K562 (cell line): ENCODE data around the gene SURF4.
"Not testable (repeated sequence)": the region's sequence is repeated elsewhere in the genome, so short reads cannot be mapped to it uniquely, and the experiment has no call there.

ENCODE experiments used
- DEAF1 ChIP-seq: fragments of 450-650 bp; formaldehyde crosslinking; IDR thresholded peaks from 2 replicates; pipeline ENCODE4 v1.4.0; 2020; ENCODE audit warnings: mild to moderate bottlenecking, moderate library complexity
- FIP1L1 ChIP-seq: fragments of 200-400 bp; formaldehyde crosslinking; IDR thresholded peaks from 2 replicates; pipeline ENCODE4 v1.6.1; 2018; ENCODE audit warnings: mild to moderate bottlenecking, low read depth, low read length; ENCODE audit not compliant: poor library complexity, severe bottlenecking
- FOXO4 ChIP-seq: fragments of 450-650 bp; formaldehyde crosslinking; IDR thresholded peaks from 2 replicates; pipeline ENCODE4 v1.4.0; 2020; ENCODE audit warnings: mild to moderate bottlenecking, moderate library complexity
- RBM22 ChIP-seq: fragments of 200-400 bp; formaldehyde crosslinking; IDR thresholded peaks from 2 replicates; pipeline ENCODE4 v1.6.1; 2018; ENCODE audit warnings: low read length, low read depth; ENCODE audit not compliant: poor library complexity, severe bottlenecking
- SMC3 ChIP-seq: conservative IDR thresholded peaks from 2 replicates; pipeline ENCODE4 v1.6.1; 2011; ENCODE audit warnings: low read depth, low read length, improper control_type of control experiment; ENCODE audit not compliant: insufficient read depth
- ZBTB34 ChIP-seq: fragments of 250-450 bp; sonication (Bioruptor Pico); IDR thresholded peaks from 2 replicates; pipeline ENCODE4 v1.8.0; 2021; ENCODE audit warnings: mild to moderate bottlenecking, moderate library complexity
- ZNF384 ChIP-seq: IDR thresholded peaks from 2 replicates; pipeline ENCODE4 v1.6.1; 2012; ENCODE audit warnings: low read depth, low read length, improper control_type of control experiment
- TF ChIP-seq, protein P1 (sequence below), 2 experiments: fragments of 450-650 bp; IDR thresholded peaks; 2 replicates each; pipeline ENCODE4 v1.6.1; 2018; ENCODE audit warnings: mild to moderate bottlenecking in 2 of 2, low read depth in 1 of 2; ENCODE audit not compliant: partially characterized antibody in 2 of 2
- TF ChIP-seq, protein P2 (sequence below), 3 experiments: IDR thresholded peaks in 2 of 3; conservative IDR thresholded peaks in 1 of 3; 2 replicates each; pipeline ENCODE4 v1.5.1; 2011 to 2012; ENCODE audit warnings: low read length in 3 of 3, mild to moderate bottlenecking in 3 of 3, control low read depth in 2 of 3, improper control_type of control experiment in 1 of 3, inconsistent platforms in 1 of 3, low read depth in 1 of 3, mixed read lengths in 1 of 3, moderate library complexity in 1 of 3; ENCODE audit not compliant: insufficient read depth in 2 of 3
- TF ChIP-seq, protein P3 (sequence below): fragments of 450-650 bp; IDR thresholded peaks from 2 replicates; pipeline ENCODE4 v1.6.1; 2017; ENCODE audit warnings: antibody characterized with exemption

- TF ChIP-seq, protein P1, sequence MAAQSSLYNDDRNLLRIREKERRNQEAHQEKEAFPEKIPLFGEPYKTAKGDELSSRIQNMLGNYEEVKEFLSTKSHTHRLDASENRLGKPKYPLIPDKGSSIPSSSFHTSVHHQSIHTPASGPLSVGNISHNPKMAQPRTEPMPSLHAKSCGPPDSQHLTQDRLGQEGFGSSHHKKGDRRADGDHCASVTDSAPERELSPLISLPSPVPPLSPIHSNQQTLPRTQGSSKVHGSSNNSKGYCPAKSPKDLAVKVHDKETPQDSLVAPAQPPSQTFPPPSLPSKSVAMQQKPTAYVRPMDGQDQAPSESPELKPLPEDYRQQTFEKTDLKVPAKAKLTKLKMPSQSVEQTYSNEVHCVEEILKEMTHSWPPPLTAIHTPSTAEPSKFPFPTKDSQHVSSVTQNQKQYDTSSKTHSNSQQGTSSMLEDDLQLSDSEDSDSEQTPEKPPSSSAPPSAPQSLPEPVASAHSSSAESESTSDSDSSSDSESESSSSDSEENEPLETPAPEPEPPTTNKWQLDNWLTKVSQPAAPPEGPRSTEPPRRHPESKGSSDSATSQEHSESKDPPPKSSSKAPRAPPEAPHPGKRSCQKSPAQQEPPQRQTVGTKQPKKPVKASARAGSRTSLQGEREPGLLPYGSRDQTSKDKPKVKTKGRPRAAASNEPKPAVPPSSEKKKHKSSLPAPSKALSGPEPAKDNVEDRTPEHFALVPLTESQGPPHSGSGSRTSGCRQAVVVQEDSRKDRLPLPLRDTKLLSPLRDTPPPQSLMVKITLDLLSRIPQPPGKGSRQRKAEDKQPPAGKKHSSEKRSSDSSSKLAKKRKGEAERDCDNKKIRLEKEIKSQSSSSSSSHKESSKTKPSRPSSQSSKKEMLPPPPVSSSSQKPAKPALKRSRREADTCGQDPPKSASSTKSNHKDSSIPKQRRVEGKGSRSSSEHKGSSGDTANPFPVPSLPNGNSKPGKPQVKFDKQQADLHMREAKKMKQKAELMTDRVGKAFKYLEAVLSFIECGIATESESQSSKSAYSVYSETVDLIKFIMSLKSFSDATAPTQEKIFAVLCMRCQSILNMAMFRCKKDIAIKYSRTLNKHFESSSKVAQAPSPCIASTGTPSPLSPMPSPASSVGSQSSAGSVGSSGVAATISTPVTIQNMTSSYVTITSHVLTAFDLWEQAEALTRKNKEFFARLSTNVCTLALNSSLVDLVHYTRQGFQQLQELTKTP (IDR thresholded peaks at IDR 0.05; ENCODE audit: low read depth in 1 of 2, partially characterized antibody in 2 of 2): not testable (repeated sequence)
- TF ChIP-seq DEAF1 (CRISPR knock-in tag); ZBTB34 (CRISPR knock-in tag); FOXO4 (CRISPR knock-in tag); RBM22; FIP1L1; SMC3; ZNF384: not testable (repeated sequence)
- TF ChIP-seq, protein P2, sequence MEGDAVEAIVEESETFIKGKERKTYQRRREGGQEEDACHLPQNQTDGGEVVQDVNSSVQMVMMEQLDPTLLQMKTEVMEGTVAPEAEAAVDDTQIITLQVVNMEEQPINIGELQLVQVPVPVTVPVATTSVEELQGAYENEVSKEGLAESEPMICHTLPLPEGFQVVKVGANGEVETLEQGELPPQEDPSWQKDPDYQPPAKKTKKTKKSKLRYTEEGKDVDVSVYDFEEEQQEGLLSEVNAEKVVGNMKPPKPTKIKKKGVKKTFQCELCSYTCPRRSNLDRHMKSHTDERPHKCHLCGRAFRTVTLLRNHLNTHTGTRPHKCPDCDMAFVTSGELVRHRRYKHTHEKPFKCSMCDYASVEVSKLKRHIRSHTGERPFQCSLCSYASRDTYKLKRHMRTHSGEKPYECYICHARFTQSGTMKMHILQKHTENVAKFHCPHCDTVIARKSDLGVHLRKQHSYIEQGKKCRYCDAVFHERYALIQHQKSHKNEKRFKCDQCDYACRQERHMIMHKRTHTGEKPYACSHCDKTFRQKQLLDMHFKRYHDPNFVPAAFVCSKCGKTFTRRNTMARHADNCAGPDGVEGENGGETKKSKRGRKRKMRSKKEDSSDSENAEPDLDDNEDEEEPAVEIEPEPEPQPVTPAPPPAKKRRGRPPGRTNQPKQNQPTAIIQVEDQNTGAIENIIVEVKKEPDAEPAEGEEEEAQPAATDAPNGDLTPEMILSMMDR (IDR thresholded peaks at IDR 0.05 in 2 of 3, conservative IDR thresholded peaks at IDR 0.05 in 1 of 3; ENCODE audit: insufficient read depth in 2 of 3, low read depth in 1 of 3, low read length in 3 of 3): not testable (repeated sequence)
- TF ChIP-seq, protein P3, sequence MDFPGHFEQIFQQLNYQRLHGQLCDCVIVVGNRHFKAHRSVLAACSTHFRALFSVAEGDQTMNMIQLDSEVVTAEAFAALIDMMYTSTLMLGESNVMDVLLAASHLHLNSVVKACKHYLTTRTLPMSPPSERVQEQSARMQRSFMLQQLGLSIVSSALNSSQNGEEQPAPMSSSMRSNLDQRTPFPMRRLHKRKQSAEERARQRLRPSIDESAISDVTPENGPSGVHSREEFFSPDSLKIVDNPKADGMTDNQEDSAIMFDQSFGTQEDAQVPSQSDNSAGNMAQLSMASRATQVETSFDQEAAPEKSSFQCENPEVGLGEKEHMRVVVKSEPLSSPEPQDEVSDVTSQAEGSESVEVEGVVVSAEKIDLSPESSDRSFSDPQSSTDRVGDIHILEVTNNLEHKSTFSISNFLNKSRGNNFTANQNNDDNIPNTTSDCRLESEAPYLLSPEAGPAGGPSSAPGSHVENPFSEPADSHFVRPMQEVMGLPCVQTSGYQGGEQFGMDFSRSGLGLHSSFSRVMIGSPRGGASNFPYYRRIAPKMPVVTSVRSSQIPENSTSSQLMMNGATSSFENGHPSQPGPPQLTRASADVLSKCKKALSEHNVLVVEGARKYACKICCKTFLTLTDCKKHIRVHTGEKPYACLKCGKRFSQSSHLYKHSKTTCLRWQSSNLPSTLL: not testable (repeated sequence)
These were observed 48.8 kb downstream of the SURF4 start for GRCh38 chr9:133327021-133327420.
